CD8-positive, alpha-beta memory T cell (primary cell): Measurements from ENCODE around the gene MTSS2. TPM values are rescaled to one million over a fixed set of nuclear protein-coding genes. Genes with fewer than 3 reads are reported as not detected.

ENCODE experiments used
- CTCF ChIA-PET: fragments of 350-600 bp; sonication (Branson Sonifier 250); formaldehyde crosslinking; loops from one replicate; lab custom pipeline; 2021; ENCODE audit warnings: antibody characterized with exemption; lab: Charles Lee
- POLR2A ChIA-PET: fragments of 350-600 bp; sonication (Branson Sonifier 250); formaldehyde crosslinking; loops from one replicate; lab custom pipeline; 2021; ENCODE audit warnings: antibody characterized with exemption; lab: Charles Lee
- DNase-seq, 5 donors: peaks; one replicate each; pipeline versions ENCODE4 v3.0.0 to v3.0.0-alpha.2; 2020 to 2022; ENCODE audit warnings: mixed read lengths in 1 of 5
- H3K27ac ChIP-seq: one replicate; pipeline ENCODE4 v1.7.0; 2013; ENCODE audit warnings: low read depth, mild to moderate bottlenecking, low read length, moderate library complexity
- H3K27me3 ChIP-seq: 2 replicates; pipeline ENCODE4 v1.7.0; 2013; ENCODE audit warnings: low read length, mild to moderate bottlenecking; ENCODE audit not compliant: insufficient read depth, poor library complexity, severe bottlenecking
- H3K36me3 ChIP-seq: 2 replicates; pipeline ENCODE4 v1.7.0; 2013; ENCODE audit warnings: mild to moderate bottlenecking, low read length, moderate library complexity; ENCODE audit not compliant: insufficient read depth
- H3K4me1 ChIP-seq: 2 replicates; pipeline ENCODE4 v1.7.0; 2013; ENCODE audit warnings: mild to moderate bottlenecking, low read length, moderate library complexity; ENCODE audit not compliant: insufficient read depth
- H3K4me3 ChIP-seq: 2 replicates; pipeline ENCODE4 v1.7.0; 2013; ENCODE audit warnings: mild to moderate bottlenecking, low read length
- H3K9me3 ChIP-seq: 2 replicates; pipeline ENCODE4 v1.7.0; 2013; ENCODE audit warnings: mild to moderate bottlenecking, low read length
- H3K27ac Mint-ChIP-seq, 8 donors: one replicate each; pipeline ENCODE4 v1.8.0; 2020 to 2021; ENCODE audit warnings: mixed read lengths in 8 of 8, mild to moderate bottlenecking in 6 of 8, inconsistent platforms in 3 of 8, moderate library complexity in 3 of 8
- H3K27me3 Mint-ChIP-seq, 2 donors: one replicate each; pipeline ENCODE4 v1.8.0; 2020 to 2021; ENCODE audit warnings: mixed read lengths in 2 of 2, mild to moderate bottlenecking in 1 of 2, moderate library complexity in 1 of 2
- H3K36me3 Mint-ChIP-seq, 3 donors: one replicate each; pipeline ENCODE4 v1.8.0; 2020 to 2021; ENCODE audit warnings: mixed read lengths in 3 of 3, inconsistent platforms in 1 of 3, mild to moderate bottlenecking in 1 of 3
- H3K4me1 Mint-ChIP-seq, 3 donors: one replicate each; pipeline ENCODE4 v1.8.0; 2020 to 2021; ENCODE audit warnings: mixed read lengths in 3 of 3, inconsistent platforms in 1 of 3, mild to moderate bottlenecking in 1 of 3
- H3K4me3 Mint-ChIP-seq, 7 donors: one replicate each; pipeline ENCODE4 v1.8.0; 2020 to 2021; ENCODE audit warnings: mixed read lengths in 7 of 7, mild to moderate bottlenecking in 6 of 7, moderate library complexity in 4 of 7, inconsistent platforms in 2 of 7
- H3K9me3 Mint-ChIP-seq, 5 donors: one replicate each; pipeline ENCODE4 v1.8.0; 2020 to 2022; ENCODE audit warnings: mixed read lengths in 5 of 5, mild to moderate bottlenecking in 3 of 5, moderate library complexity in 2 of 5, inconsistent platforms in 1 of 5
- polyA plus RNA-seq: library from polyadenylated mRNA; unstranded; fragments of 300-500 nt; fragmentation: Illumina TruSeq; gene quantifications from one replicate; pipeline ENCODE4 v1.2.3, GENCODE V29; 2021
- total RNA-seq, 2 experiments: library from RNA; stranded (reverse); gene quantifications; one replicate each; pipeline ENCODE4 v1.2.3, GENCODE V29; 2021

MTSS2 gene
- total and polyA plus RNA-seq, 3 experiments from 2014 or later: 2.2 to 3.0 TPM; not detected in 1

DNA sequence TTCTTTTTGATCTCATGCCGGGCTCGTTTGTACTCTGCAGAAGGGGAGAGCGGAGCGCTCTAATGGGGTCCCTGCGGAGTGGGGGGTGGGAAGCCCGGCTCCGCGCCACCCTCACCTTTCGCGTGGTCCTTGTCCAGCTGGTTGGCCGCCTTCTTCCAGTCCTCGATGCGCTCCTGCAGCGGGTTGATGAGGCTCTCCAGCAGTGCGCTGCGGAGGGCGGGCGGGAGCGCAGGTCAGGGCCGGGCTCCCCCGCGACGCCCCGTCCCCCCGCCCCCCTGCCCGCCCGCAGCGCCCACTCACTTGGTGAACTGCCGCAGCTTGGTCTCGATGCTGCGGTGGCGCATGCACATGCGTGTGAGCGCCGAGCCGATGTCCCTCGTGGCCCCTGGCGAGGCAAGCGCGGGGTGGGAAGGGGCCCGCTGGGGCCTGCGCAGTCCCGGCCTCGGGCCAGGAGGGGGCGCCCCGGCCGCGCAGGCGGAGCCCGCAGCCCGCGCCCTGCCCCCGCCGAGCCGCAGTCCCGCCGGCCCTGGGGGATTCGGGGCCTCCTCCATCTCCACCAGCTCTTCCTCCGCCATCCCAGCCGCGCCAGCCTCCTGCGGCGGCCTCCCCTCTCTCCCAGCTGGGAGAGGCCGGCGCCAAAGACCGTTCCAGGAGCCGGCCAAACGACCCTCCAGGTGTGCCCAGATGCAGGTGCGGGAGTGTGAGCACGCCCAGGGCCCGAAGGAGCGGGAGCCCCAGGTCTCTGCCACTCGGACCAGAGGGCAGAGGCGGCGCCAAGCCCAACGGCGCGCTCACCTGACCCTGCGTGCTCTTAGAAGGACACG, 6.0 kb downstream of the MTSS2 start:
- H3K4me3 Mint-ChIP-seq: no peak overlapping the region

DNA sequence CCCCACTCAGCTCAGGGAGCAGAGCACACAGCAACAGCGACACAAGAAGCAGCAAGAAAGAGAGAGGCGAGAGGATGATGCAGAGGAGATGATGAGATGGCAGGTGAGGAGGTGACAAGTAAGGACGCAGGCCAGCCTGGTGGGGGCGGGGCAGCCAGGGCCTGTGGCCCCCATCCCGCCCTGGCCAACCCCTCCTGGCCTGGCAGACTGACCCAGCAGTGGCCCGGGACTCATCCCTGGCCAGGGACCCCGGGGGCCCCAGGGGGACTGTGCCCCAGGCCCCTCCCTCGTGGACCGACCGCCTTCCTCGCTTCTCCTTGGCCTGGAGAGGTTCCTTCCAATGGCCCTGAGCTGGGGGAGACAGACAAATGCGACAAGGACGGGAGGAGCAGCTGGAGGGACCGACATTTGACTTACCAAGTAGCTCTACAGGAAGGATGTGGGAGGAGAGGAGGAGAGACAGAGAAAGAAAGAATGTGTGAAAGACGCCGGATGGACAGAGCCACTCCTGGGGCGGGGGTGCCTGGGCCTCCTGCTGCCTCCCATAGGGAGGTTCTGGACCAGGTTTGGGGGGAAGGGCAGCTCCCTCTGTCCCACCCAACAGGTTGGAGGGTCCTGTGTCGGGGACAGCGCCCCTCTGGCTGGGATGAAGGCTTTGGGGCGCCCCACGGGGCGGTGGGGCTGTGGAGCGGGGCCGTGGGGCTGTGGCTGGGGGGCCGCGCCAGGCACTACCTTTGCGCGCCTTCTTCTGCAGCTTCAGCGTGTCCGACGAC, 6.8 kb downstream of the MTSS2 start:
- ChIA-PET POLR2A (interaction anchor here (1.0 kb wide), 1 partner anchor 9 kb away, joined by 3 read pairs; no protein-coding TSS in a partner anchor), CTCF (interaction anchor here (1.3 to 3.3 kb wide), 3 partner anchors 40 to 91 kb away, joined by 4 to 29 read pairs (median 4); no protein-coding TSS in a partner anchor)
- Mint-ChIP-seq H3K27me3 (peaks cover 5 to 12% of the 10 kb centered on the region in 2 donors), H3K27ac (peak overlapping the region in 2 of 8 donors; percentile 57 to 87), H3K36me3 (no peaks in the 10 kb centered on the region), H3K9me3 (no peaks in the 10 kb centered on the region), H3K4me1 (peaks cover 9 to 15% (median 11%) of the 10 kb centered on the region in 3 donors), H3K4me3 (peak overlapping the region in 2 of 7 donors; percentile 37 to 49)
- no peaks in the 10 kb centered on the region for H3K36me3 ChIP-seq
- no peaks in the 10 kb centered on the region for H3K4me1 ChIP-seq
- H3K27ac ChIP-seq: no peak overlapping the region
- peak in 1 of 5 donors; percentile 39 for DNase-seq
- H3K4me3 ChIP-seq: no peak overlapping the region
- H3K27me3 ChIP-seq: no peaks in the 10 kb centered on the region
- H3K9me3 ChIP-seq: no peaks in the 10 kb centered on the region

More for the DNA sequence above, 6.0 kb downstream of the MTSS2 start:
- Mint-ChIP-seq H3K27ac (no peak overlapping the region), H3K36me3 (no peaks in the 10 kb centered on the region), H3K4me1 (peaks cover 9 to 18% (median 11%) of the 10 kb centered on the region in 3 donors), H3K9me3 (no peaks in the 10 kb centered on the region), H3K27me3 (peaks cover 5 to 12% of the 10 kb centered on the region in 2 donors)
- Histone ChIP-seq H3K4me1 (no peaks in the 10 kb centered on the region), H3K9me3 (no peaks in the 10 kb centered on the region), H3K4me3 (no peak overlapping the region), H3K36me3 (no peaks in the 10 kb centered on the region), H3K27me3 (peaks cover 5% of the 10 kb centered on the region), H3K27ac (no peak overlapping the region)
- CTCF ChIA-PET: interaction anchor here (1.7 to 3.3 kb wide), 2 partner anchors 87 to 90 kb away, joined by 4 to 29 read pairs; no protein-coding TSS in a partner anchor
- DNase-seq: peak in 2 of 5 donors; percentile 33 to 39
- POLR2A ChIA-PET: interaction anchor here (1.0 kb wide), 1 partner anchor 9 kb away, joined by 3 read pairs; no protein-coding TSS in a partner anchor

DNA sequence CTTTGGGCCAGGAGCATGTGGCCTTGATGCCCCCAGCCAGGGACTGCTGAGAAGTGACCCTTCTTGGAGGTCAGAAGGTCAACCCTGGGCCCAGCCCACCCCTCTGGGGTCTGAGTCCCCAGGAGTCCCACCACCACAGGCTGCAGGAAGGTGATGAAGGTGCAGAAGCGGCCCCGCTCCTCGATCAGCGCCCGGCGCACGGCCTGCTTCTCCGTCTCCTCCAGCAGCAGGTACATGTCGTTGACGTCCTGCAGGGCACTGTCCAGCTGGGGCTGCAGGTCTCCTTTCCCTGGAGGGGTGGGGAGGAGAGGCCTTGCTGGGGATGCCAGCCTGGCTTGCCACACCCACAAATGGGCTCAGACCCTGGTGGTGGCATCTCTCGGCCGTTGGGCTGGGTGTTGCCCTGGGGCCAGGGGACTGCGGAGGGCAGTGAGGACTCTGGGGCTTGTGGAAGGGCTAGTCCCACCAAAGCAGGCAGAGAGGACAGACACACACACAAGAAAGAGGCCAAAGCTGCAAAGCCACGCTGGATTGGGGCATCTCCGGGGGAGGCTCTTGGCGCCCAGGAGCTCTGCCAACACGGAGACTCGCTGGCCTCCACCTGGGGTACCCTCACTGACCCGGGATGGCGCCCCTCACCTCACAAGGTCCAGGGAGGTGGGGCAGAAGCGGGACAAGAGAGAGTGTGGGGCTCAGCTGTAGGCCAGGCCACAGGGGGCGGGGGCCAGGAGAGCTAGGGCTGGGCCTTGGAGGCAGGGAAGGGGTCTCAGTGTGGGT, 7.5 kb downstream of the MTSS2 start:
- POLR2A ChIA-PET: interaction anchor here (1.0 kb wide), 1 partner anchor 10 kb away, joined by 3 read pairs; no protein-coding TSS in a partner anchor
- H3K4me3 ChIP-seq: no peak overlapping the region
- peak overlapping the region in 2 of 8 donors; percentile 57 to 87 for H3K27ac Mint-ChIP-seq
- H3K27me3 Mint-ChIP-seq: peaks cover 5 to 6% of the 10 kb centered on the region in 2 donors
- H3K4me3 Mint-ChIP-seq: no peak overlapping the region
- H3K9me3 ChIP-seq: no peaks in the 10 kb centered on the region
- peaks cover 9 to 15% (median 11%) of the 10 kb centered on the region in 3 donors for H3K4me1 Mint-ChIP-seq
- CTCF ChIA-PET: interaction anchor here (0.8 to 3.3 kb wide), 4 partner anchors 9 to 91 kb away, joined by 3 to 29 read pairs (median 4); no protein-coding TSS in a partner anchor
- H3K27ac ChIP-seq: no peak overlapping the region
- H3K4me1 ChIP-seq: no peaks in the 10 kb centered on the region
- peak in 1 of 5 donors; percentile 44 for DNase-seq
- H3K27me3 ChIP-seq: no peaks in the 10 kb centered on the region
- no peaks in the 10 kb centered on the region for H3K36me3 ChIP-seq
- H3K36me3 Mint-ChIP-seq: no peaks in the 10 kb centered on the region
- H3K9me3 Mint-ChIP-seq: no peaks in the 10 kb centered on the region

DNA sequence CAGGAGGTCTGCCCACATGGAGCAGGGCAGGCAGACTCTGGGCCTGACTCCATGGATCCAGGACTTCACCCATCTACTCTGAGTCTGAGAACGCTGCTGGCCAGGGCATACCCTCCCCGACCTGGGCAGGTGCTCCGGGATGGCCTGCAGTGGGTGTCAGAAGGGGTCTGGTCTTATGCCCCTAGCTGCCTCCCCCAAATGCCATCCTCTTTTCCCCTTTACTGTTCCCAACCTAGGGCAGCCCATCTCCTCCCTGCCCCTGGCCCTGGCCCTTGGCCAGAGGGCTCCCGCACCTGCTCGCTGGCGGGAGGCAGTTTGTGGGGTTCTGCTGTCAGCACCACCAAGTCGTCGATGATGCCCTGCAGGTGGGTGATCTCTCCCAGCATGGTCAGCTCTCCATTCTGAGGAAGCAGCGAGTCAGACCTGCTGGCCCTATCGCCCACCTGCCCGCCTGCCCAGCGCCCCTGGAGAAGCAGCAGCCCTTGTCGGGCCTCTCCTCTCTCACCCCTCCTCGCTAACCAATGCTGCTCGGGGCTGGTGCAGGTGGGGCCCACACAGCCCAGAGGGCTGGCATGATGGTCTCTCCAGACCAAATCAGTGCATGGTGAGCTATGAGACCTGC, 8.2 kb downstream of the MTSS2 start:
- no peak overlapping the region for H3K4me3 ChIP-seq
- Mint-ChIP-seq H3K4me1 (peaks cover 9 to 15% (median 11%) of the 10 kb centered on the region in 3 donors), H3K9me3 (no peaks in the 10 kb centered on the region), H3K27me3 (peaks cover 3 to 4% of the 10 kb centered on the region in 2 donors), H3K36me3 (no peaks in the 10 kb centered on the region), H3K27ac (no peak overlapping the region), H3K4me3 (no peak overlapping the region)
- no peaks in the 10 kb centered on the region for H3K9me3 ChIP-seq
- ChIA-PET CTCF (interaction anchor here (0.8 to 1.3 kb wide), 2 partner anchors 10 to 42 kb away, joined by 3 to 4 read pairs; no protein-coding TSS in a partner anchor), POLR2A (no interaction called here)
- no peaks in the 10 kb centered on the region for H3K27me3 ChIP-seq
- no peaks in the 10 kb centered on the region for H3K36me3 ChIP-seq
- peak in 1 of 5 donors; percentile 43 for DNase-seq
- no peak overlapping the region for H3K27ac ChIP-seq
- no peaks in the 10 kb centered on the region for H3K4me1 ChIP-seq

DNA sequence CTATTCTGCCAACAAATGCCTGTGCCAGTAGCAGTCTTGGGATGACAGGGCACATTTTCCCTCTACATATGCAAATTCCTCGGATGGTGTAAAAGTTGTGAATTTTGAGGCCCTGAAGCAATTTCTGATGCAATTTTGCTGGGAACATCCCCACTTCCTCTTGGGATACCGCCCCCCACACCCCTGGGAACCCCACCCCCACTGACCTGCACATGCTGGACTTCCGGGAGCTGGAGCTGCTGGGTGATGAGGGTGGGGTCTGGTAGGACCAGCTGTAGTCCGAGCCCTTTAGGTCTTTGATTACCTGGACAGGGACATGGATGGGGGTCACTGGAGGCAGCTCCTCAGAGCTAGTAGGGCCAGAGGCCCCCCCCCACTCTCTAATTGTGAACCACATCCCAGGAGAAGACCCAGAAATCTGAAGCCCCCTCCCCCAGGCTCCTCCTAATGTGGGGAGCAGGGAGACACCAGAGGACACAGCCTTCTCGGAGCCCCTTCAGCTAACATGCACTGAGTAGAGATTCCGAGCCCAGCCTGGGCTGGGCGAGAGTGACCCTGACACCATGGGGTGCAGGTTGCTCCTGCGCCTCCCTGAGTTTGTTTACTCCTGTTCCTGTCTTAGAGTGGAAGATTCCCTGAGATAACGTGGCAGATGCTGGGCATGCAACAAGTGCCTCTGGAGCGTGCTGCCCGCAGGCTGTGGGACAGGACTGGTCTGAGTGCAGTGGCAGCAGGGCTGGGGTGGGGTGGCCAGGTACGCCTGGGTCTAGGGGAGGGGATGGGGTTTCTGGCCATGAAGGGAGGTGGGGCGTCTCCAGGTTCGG, 9.0 kb downstream of the MTSS2 start:
- ChIA-PET POLR2A (no interaction called here), CTCF (interaction anchor here (0.8 kb wide), 1 partner anchor 10 kb away, joined by 3 read pairs; no protein-coding TSS in a partner anchor)
- no peaks in the 10 kb centered on the region for H3K27me3 Mint-ChIP-seq
- no peaks in the 10 kb centered on the region for H3K9me3 Mint-ChIP-seq
- H3K36me3 Mint-ChIP-seq: no peaks in the 10 kb centered on the region
- no peak overlapping the region for H3K27ac Mint-ChIP-seq
- no peaks in the 10 kb centered on the region for H3K27me3 ChIP-seq
- no peaks in the 10 kb centered on the region for H3K4me1 ChIP-seq
- no peaks in the 10 kb centered on the region for H3K36me3 ChIP-seq
- DNase-seq: peak in 1 of 5 donors; percentile 23
- H3K4me3 ChIP-seq: no peak overlapping the region
- H3K9me3 ChIP-seq: no peaks in the 10 kb centered on the region
- H3K27ac ChIP-seq: no peak overlapping the region
- no peak overlapping the region for H3K4me3 Mint-ChIP-seq
- peaks cover 9 to 15% (median 11%) of the 10 kb centered on the region in 3 donors for H3K4me1 Mint-ChIP-seq

DNA sequence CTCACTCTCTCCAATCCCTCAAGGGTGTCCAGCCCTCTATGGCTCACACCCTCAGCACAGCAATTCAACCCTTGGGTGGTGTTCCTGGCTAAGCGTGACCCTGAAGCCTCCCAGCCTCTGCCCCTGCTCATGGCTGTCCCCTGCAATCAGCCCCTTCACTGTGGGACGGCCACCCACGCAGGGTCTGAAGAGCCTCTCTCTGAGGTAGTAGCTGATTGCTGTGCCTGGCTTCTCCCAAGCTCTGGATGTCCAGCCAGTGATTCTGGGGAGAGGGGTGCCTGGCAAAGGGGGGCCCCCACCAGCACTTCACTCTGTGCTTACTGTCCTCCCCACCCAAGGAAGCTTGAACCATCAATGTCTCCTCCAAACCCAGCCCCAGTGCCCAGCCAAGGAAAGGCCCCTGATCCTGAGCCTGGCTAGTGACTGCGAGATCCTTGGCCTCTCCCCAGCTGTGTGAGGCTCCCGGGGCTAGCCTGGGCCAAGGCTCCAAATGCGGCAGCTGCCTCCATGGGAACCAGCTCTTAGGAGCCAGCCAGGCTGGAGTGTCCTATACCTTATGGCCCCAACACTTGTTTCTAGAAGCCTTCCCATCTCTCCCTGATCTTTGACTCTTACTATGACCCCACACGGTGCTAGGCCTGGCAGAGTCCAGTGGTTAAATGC, 9.9 kb downstream of the MTSS2 start:
- DNase-seq: peak in 1 of 5 donors; percentile 25
- Histone ChIP-seq H3K36me3 (no peaks in the 10 kb centered on the region), H3K27ac (no peak overlapping the region), H3K4me3 (no peak overlapping the region), H3K9me3 (no peaks in the 10 kb centered on the region), H3K4me1 (no peaks in the 10 kb centered on the region), H3K27me3 (no peaks in the 10 kb centered on the region)
- CTCF ChIA-PET: no interaction called here
- H3K4me3 Mint-ChIP-seq: no peak overlapping the region
- H3K9me3 Mint-ChIP-seq: no peaks in the 10 kb centered on the region
- no peak overlapping the region for H3K27ac Mint-ChIP-seq
- POLR2A ChIA-PET: no interaction called here
- no peaks in the 10 kb centered on the region for H3K27me3 Mint-ChIP-seq
- H3K4me1 Mint-ChIP-seq: peaks cover 9 to 15% (median 11%) of the 10 kb centered on the region in 3 donors
- H3K36me3 Mint-ChIP-seq: no peaks in the 10 kb centered on the region
